GM12864 (cell line): ENCODE results near the gene TOR4A.

Experiments
- DNase-seq: peaks from one replicate; pipeline ENCODE4 v3.0.0-alpha.2; 2011; ENCODE audit warnings: low read depth
- H3K4me3 ChIP-seq: 2 replicates; pipeline ENCODE4 v1.5.1; 2011; ENCODE audit warnings: mild to moderate bottlenecking, low read depth, low read length, control low read depth
- TF ChIP-seq, protein P1 (sequence below): IDR thresholded peaks from 2 replicates; pipeline ENCODE4 v1.5.1; 2011; ENCODE audit warnings: low read depth, mild to moderate bottlenecking, moderate library complexity, low read length, control low read depth, inconsistent platforms; ENCODE audit errors: missing control alignments

Gene TOR4A

DNA sequence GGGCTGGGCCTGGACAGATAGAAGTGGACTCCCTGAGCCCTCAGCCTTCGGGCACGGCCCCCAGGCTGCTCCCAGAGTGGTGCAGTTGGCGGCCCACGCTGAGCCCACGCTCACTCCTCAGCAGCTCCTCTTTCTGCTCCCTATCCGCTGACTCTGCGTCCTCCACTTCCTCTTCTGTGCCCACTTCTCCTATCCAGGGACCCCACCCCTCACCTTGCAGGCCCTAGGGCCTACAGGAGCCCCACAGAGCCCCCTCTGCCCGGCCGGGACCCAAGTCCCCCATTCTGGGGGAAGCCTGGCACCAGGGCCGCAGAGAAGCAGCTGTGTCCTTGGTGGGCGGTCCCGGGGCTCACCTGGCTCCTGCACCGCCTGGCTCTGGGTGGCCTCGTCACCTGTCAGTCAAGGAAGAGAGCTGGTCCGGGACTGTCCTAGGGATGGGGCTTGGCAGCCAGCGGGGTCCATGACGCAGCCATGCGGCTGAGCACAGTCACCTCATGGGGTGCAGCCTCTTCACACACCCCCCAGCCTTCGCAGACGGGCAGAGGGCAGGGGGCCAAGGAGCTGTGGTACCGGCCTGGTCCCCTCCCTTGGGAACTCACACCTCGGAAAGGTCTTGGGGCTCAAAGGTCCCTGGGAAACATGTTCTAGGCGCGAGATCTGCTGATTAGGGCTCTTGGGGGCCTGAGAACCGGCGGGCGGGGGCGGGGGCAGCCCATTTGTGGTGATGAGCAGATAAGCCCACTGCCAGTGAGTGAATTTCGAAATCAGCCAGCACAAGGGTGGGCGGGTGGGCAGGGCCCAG, 29.9 kb downstream of the TOR4A start:
- DNase-seq = no peak
- TF ChIP-seq, protein P1, sequence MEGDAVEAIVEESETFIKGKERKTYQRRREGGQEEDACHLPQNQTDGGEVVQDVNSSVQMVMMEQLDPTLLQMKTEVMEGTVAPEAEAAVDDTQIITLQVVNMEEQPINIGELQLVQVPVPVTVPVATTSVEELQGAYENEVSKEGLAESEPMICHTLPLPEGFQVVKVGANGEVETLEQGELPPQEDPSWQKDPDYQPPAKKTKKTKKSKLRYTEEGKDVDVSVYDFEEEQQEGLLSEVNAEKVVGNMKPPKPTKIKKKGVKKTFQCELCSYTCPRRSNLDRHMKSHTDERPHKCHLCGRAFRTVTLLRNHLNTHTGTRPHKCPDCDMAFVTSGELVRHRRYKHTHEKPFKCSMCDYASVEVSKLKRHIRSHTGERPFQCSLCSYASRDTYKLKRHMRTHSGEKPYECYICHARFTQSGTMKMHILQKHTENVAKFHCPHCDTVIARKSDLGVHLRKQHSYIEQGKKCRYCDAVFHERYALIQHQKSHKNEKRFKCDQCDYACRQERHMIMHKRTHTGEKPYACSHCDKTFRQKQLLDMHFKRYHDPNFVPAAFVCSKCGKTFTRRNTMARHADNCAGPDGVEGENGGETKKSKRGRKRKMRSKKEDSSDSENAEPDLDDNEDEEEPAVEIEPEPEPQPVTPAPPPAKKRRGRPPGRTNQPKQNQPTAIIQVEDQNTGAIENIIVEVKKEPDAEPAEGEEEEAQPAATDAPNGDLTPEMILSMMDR = no peak
- H3K4me3 ChIP-seq = no peak overlapping the region

DNA sequence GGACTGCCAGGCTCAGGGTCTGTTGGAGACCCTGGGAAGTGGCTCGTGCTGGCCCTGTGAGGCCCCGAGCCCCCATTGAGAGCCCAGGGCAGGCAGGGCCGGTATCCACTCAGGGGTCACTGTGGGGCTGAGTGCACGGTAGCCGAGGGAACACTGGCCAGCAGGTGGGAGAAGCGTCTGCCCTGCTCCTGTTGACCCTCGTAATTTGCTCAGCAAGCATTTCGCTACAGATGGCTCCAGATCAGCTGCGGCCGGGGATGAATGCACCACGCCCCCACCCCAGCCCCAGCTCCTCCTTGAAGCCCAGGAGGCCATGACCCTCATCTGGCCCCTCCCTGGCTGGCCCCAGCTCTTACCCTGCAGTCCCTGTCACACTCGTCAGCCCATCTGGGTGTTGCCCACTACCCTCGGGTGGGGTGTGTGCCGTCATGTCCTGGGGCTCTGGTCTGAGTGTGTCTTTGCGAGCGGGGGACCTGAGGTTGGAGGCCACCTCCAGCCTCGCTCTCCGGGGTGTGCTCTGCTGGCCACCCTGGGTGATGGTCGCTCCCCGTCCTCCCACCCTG, 30.6 kb downstream of the TOR4A start:
- TF ChIP-seq, protein P1 = no peak
- no peak for DNase-seq

DNA sequence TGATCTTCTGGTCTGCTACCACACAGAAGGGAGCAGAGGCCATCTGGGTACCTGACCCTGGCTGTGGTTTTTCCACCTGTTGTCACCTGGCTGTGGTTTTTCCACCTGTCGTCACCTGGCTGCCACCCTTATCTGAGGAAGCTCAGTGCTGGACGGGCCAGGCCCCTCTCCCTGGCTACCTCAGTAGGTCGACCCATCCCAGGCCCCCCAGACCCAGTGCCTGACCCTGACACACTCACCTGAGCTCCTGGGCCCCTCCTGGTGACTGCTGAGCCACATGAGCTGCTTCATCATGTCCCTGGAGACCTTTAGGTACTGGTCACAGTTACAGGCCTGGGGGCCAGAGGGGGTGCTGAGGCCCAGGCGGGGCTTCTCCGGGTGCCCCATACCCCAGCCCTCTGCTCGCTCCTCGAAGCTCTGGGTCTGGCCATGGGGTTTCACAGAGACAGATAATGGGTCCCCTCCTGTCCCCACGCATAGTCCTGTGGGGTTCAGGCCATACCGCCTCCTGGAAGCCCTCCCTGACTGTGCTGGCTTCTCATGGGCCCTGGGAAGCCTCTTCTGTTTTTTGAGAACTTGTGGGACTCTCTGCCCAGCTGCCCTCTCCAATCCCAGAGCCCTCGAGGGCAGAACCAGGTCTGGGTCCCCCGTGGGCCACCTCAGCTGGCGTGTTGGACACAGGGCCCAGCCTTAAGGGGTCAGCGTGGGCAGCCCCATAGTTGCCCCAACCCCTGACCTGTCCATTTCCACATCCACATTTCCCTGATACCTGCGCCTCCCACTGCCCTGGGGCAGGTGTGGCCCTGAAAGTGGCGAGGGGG, 32.1 kb downstream of the TOR4A start:
- TF ChIP-seq, protein P1 = no peak
- no peak for DNase-seq
- no peak overlapping the region for H3K4me3 ChIP-seq

More for the DNA sequence above, 30.6 kb downstream of the TOR4A start:
- H3K4me3 ChIP-seq = no peak overlapping the region

DNA sequence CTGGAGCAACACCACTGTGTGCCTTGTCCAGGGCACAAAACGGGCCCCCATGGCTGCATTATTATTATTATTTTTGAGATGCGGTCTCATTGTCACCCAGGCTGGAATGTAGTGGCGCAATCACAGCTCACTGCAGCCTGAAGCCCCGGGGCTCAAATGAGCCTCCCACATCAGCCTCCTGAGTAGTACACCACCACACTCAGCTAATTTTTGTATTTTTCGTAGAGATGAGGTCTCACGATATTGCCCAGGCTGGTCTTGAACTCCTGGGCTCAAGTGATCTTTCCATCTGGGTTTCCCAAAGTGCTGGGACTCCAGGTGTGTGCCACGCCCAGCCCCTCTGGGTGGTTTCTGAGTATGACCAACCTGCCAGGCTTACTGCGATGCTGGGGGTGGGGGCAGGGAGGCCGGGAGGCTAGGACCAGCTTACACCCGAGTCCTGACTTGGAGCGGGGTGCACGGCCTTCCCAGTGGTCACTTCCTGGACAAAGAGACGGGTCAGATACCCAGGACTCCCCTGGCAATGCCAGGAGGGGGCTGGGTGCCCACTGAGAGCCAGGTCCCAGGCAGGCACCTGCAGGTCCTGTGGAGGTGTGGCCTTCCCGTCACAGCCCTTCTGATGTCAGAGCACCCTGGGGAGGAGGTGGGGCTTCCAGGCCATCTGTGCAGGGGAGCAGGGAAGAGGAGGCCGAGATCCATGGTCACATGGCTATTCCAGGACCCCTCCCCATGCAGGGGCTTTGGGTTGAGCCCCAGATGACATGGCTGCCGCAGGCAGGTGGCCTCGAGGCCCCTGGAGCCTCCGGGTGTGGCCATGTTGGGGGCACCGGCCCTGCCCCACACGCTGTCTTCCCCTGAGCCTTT, 32.9 kb downstream of the TOR4A start:
- H3K4me3 ChIP-seq = no peak overlapping the region
- TF ChIP-seq, protein P1 = no peak
- no peak for DNase-seq

DNA sequence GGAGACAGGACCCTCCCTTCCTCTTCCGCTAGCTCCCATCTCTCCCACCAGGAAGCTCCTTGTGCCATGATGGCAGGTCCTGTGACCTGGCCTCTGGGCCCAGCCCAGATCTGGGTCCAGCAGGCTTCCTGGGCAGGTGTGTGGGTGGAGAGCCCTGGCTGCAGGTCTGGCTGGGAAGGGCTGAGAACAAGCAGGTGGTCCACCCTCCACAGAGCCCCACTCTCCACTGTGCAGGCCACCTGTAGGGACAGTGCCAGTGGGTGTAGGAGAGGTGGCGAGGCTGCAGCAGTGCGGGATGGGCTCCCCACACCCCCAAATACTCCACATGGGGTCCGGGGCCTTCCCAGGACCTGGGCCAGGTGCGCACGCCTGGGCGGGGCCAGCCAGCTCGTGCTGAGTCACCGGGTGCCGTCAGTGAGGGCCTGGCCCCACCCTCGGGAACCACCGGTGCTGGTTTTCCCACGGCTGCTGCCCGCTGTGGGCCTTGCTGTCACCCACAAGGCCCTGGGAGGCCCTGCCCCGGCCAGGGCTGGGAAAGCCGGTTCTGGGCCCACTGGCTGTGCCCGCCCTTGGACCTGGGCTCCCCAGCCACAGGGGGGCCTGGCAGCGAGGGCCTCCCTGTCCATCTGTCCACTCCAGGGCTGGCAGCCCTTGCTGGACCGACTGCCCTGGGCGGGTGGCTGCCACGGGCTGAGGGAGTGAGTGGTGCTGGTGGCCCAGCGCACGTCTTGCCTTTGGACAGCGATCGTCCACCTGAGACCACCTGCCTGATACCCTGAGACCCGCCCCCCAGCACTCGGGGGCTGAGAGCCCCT, 33.9 kb downstream of the TOR4A start:
- DNase-seq = no peak
- no peak overlapping the region for H3K4me3 ChIP-seq
- TF ChIP-seq, protein P1 = no peak
